ENCODE measurements around the gene SMC5. TPM values are rescaled to one million over a fixed set of nuclear protein-coding genes. Genes with fewer than 3 reads are reported as not detected.

The SMC5 gene
- total and polyA plus RNA-seq, 2 of the 13 experiments (the other 11 are each of a cell fraction or from before 2014, with no cell fraction given) = 7.2 to 26.7 TPM

- TF ChIP-seq ZNF281 (CRISPR knock-in tag; IDR thresholded peaks at IDR 0.05; ENCODE audit: borderline replicate concordance) (0 out of 2 replicates have a peak, but pooled peaks have one; percentile 6), ZNF318 (CRISPR knock-in tag; IDR thresholded peaks at IDR 0.05) (0 out of 2 replicates have a peak, but pooled peaks have one; percentile 11), ZNF12 (CRISPR knock-in tag; IDR thresholded peaks at IDR 0.05) (no peak), ZNF800 (CRISPR knock-in tag; IDR thresholded peaks at IDR 0.05) (peak; percentile 44; the same call in 1 of the 2 replicates), DBP (CRISPR knock-in tag; IDR thresholded peaks at IDR 0.05; ENCODE audit: not compliant biosample characterization) (peak; percentile 40), BCL6 (CRISPR knock-in tag; IDR thresholded peaks at IDR 0.05) (peak; percentile 24; the same call in 1 of the 2 replicates), SMYD3 (CRISPR knock-in tag; IDR thresholded peaks at IDR 0.05) (0 out of 2 replicates have a peak, but pooled peaks have one; percentile 10), MED13 (CRISPR knock-in tag; IDR thresholded peaks at IDR 0.05) (no peak; the same call in 1 of the 2 replicates), GATAD2A (CRISPR knock-in tag; IDR thresholded peaks at IDR 0.05) (0 out of 2 replicates have a peak, but pooled peaks have one; percentile 4), AHR (CRISPR knock-in tag; IDR thresholded peaks at IDR 0.05) (0 out of 2 replicates have a peak, but pooled peaks have one; percentile 11), CCDC6 (CRISPR knock-in tag; IDR thresholded peaks at IDR 0.05) (no peak), ZNF75D (CRISPR knock-in tag; IDR thresholded peaks at IDR 0.05; ENCODE audit: borderline replicate concordance) (0 out of 2 replicates have a peak, but pooled peaks have one; percentile 73), ZSCAN31 (CRISPR knock-in tag; IDR thresholded peaks at IDR 0.05; ENCODE audit: low read depth) (peak; percentile 57; the same call in 1 of the 2 replicates), ZSCAN20 (CRISPR knock-in tag; IDR thresholded peaks at IDR 0.05; ENCODE audit: borderline replicate concordance) (0 out of 2 replicates have a peak, but pooled peaks have one; percentile 21), TEAD2 (CRISPR knock-in tag; IDR thresholded peaks at IDR 0.05) (peak; percentile 76; the same call in 1 of the 2 replicates)
These were observed 637 bp upstream of the SMC5 start (continued) for GRCh38 chr9:70257991-70258691.

Data from HepG2 (cell line).